Endothelial cell of umbilical vein (primary cell): ENCODE measurements around the gene PAX6.

Experiments used
- EZH2 ChIP-seq: IDR thresholded peaks from 2 replicates; pipeline ENCODE4 v1.6.1; 2012; ENCODE audit warnings: borderline replicate concordance, low read depth, mild to moderate bottlenecking, moderate library complexity, low read length, inconsistent platforms; ENCODE audit not compliant: severe bottlenecking
- FOS ChIP-seq: IDR thresholded peaks from 2 replicates; pipeline ENCODE4 v1.6.1; 2011; ENCODE audit warnings: mild to moderate bottlenecking, low read length, moderate library complexity, borderline replicate concordance; ENCODE audit not compliant: insufficient read depth
- JUN ChIP-seq: IDR thresholded peaks from 2 replicates; pipeline ENCODE4 v1.6.1; 2011; ENCODE audit warnings: borderline replicate concordance, low read depth; ENCODE audit not compliant: insufficient read length, insufficient read depth
- MYC ChIP-seq: IDR thresholded peaks from one replicate; pipeline ENCODE4 v1.6.1; 2011; ENCODE audit warnings: mild to moderate bottlenecking, low read depth, low read length
- POLR2A ChIP-seq: IDR thresholded peaks from 2 replicates; pipeline ENCODE4 v1.6.1; 2012; ENCODE audit warnings: low read depth, mild to moderate bottlenecking, control low read depth, low read length
- TF ChIP-seq, protein P1 (sequence below), 2 donors: IDR thresholded peaks; 1 replicate in 1 of 2; 2 replicates in 1 of 2; pipeline ENCODE4 v1.5.1; 2011; ENCODE audit warnings: low read length in 2 of 2, mild to moderate bottlenecking in 2 of 2, moderate library complexity in 2 of 2, control low read depth in 1 of 2, inconsistent platforms in 1 of 2, low read depth in 1 of 2; ENCODE audit not compliant: insufficient read depth in 1 of 2; ENCODE audit errors: extremely low read depth in 1 of 2
- TF ChIP-seq, protein P2 (sequence below): IDR thresholded peaks from 2 replicates; pipeline ENCODE4 v1.6.1; 2011; ENCODE audit not compliant: insufficient read depth, insufficient read length

DNA sequence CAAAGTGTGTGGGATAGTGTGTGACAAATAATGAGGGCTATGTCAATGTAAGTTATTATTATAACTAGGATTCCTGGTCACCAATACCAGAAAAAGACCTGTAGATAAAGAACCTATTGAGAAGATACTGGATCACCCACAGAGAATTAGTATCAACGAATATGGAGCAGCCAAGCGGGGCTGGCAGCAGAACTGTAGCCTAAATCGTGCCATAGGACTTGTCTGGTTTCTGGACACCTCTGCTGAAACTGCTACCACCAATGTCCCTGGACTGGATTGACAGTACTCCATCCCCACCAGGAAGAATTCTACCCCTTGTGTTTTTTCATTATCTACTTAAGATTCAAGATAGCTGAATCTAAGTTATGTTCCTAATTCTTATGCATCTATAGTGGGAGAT is 30.3 kb upstream of the PAX6 start:
- TF ChIP-seq, protein P1, sequence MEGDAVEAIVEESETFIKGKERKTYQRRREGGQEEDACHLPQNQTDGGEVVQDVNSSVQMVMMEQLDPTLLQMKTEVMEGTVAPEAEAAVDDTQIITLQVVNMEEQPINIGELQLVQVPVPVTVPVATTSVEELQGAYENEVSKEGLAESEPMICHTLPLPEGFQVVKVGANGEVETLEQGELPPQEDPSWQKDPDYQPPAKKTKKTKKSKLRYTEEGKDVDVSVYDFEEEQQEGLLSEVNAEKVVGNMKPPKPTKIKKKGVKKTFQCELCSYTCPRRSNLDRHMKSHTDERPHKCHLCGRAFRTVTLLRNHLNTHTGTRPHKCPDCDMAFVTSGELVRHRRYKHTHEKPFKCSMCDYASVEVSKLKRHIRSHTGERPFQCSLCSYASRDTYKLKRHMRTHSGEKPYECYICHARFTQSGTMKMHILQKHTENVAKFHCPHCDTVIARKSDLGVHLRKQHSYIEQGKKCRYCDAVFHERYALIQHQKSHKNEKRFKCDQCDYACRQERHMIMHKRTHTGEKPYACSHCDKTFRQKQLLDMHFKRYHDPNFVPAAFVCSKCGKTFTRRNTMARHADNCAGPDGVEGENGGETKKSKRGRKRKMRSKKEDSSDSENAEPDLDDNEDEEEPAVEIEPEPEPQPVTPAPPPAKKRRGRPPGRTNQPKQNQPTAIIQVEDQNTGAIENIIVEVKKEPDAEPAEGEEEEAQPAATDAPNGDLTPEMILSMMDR (IDR thresholded peaks at IDR 0.05; ENCODE audit: extremely low read depth in 1 of 2, insufficient read depth in 1 of 2, low read depth in 1 of 2, low read length in 2 of 2): no peak
- TF ChIP-seq JUN: no peak
- TF ChIP-seq POLR2A: no peak
- no peak for TF ChIP-seq FOS
- TF ChIP-seq, protein P2, sequence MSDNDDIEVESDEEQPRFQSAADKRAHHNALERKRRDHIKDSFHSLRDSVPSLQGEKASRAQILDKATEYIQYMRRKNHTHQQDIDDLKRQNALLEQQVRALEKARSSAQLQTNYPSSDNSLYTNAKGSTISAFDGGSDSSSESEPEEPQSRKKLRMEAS: no peak
- no peak for TF ChIP-seq EZH2
- no peak for TF ChIP-seq MYC
